ENCODE results near the gene RNU2-63P.
"Not testable (repeated sequence)": the region's sequence is repeated elsewhere in the genome, so short reads cannot be mapped to it uniquely, and the experiment has no call there.

RNU2-63P gene

GRCh38 chr2:88036182-88036581 is 19.8 kb upstream of the RNU2-63P start:
- no peak for DNase-seq (ENCODE audit: low read depth)
- no peak overlapping the region for H3K4me3 ChIP-seq (ENCODE audit: low read depth, low read length)

DNA sequence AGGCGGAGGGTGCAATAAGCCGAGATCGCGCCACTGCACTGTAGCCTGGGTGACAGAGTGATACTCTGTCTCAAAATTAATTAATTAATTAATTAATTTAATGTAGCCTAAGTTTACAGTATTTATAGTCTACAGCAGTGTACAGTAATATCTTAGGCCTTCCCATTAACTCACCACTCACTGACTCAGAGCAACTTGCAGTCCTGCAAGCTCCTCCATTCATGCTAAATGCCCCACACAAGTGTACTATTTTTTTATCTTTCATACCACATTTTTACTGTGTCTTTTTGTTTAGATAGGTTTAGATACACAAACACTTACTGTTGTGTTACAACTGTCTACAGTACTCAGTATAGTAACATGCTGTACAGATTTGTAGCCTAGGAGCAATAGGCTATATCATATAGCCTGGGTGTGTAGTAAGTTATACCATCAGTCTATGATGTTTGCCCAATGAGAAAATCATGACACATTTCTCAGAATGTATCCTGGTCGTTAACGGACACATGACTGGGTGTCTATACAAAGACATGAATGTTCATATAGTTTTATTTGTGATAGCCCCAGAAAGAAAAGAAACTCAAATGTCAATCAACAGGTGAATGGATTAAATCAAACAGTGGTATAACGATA is 15.8 kb upstream of the RNU2-63P start:
- DNase-seq (ENCODE audit: low read depth), result no peak
- no peak overlapping the region for H3K4me3 ChIP-seq (ENCODE audit: low read depth, low read length)

- DNase-seq (ENCODE audit: low read depth), result no peak
- H3K4me3 ChIP-seq (ENCODE audit: low read depth, low read length), result no peak overlapping the region
Measured at GRCh38 chr2:88028931-88029330, 12.6 kb upstream of the RNU2-63P start.

DNA sequence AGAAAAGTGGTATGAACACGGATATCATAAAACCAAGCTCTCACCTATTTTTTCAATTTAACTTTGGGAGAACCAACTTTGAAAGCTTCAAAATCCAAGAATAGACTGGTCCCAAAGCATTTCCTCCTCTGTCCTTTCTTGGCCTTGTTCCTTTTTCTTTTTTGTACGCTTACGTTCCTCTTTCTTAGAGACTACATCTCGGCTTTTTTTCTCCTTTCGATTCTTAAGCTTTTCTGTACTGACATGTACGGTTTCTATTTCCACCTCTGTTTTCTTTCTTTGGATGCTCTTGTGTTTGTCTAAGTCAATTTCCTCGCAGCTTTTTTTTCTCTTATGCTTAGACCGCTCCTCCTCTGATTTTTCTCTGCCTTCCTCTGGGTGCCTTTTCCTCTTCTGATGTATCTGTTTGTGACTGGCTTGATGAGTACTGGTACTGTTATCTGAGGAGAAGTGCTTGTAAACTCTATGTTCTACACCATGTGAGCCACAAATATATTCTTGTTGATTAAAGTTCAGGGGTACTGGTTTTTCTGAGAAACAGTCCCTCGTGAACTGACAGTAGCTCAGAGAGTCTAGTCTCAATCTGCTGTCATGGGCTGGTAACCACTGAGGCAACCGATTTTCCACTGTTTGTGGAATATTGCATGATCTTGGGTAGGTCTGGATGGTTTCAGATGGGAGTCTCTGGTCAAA is 11.5 kb upstream of the RNU2-63P start:
- no peak overlapping the region for H3K4me3 ChIP-seq (ENCODE audit: low read depth, low read length)
- DNase-seq (ENCODE audit: low read depth), result no peak

DNA sequence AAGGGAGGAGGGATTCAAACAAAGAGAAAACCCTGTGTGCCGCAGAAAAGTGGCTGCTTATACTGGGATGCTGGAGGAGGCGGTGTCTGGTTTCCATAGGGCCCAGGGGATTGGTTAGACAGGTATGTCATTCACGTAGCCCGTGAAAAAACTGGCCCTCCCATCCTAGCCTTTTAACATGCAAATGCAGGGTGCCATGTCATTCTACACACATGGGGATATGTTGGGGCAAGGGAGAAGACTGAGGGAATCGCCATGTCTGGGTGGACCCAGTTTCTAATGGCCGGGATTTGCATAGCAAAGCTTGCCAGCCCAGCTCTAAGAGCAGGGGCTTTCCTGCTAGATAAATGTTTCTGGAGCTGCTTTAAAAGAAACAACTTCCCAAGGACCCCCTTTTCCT is 8.2 kb upstream of the RNU2-63P start:
- DNase-seq (ENCODE audit: low read depth), result no peak
- H3K4me3 ChIP-seq (ENCODE audit: low read depth, low read length), result no peak overlapping the region

DNA sequence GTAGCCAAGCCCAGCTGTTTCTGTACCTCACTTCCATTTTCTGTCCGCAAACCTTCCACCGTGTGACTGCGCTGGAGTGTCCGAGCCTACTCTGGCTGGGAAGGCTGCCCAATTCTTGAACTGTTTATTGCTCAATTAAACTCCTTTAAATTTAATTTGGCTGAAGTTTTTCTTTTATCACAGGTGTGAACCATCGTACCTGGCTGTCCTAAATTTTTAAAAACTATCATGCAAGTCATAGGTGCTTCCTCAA is 6.2 kb upstream of the RNU2-63P start:
- no peak overlapping the region for H3K4me3 ChIP-seq (ENCODE audit: low read depth, low read length)
- DNase-seq (ENCODE audit: low read depth), result no peak

DNA sequence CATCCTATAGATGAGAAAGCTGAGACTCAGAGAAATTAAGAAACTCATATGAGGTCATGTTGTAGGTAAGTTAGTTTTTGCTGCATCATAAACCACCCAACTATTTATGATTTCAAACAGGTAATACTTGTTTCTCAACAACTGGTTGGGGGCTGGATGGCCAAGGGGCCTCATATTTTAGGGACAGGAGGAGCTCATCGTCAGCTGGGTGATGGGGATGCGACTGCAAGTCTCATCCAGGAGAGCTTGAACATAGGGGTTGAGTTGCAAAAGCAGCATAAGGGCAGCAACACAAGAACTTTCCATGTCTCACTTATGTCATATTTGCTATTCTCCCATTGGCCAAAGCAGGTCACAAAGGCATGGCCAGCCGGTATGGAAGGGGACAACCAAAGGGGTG is 3.6 kb upstream of the RNU2-63P start:
- DNase-seq (ENCODE audit: low read depth), result no peak

DNA sequence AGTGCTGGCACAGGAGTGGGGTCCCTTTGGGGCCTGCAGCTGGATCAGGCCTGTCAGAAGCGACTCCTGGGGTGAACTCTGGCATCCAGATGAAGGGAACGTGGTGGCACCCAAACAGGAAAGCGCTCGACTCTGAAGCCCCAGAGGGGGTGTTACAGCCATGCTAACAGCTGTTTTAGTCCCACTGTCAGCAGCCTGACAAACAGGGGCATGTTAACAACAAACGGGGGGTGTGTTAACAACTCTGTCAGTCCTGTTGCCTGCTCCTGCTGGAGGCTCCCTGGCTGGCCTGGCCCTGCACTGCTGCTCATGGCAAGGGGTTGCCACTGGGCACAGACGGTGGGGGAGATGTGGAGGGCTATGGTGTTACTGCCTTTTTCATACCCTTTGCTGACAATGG is 2.6 kb upstream of the RNU2-63P start:
- DNase-seq (ENCODE audit: low read depth), result no peak
- no peak overlapping the region for H3K4me3 ChIP-seq (ENCODE audit: low read depth, low read length)

More for the DNA sequence above, 3.6 kb upstream of the RNU2-63P start:
- no peak overlapping the region for H3K4me3 ChIP-seq (ENCODE audit: low read depth, low read length)

GRCh38 chr2:88018077-88018805 is 1.9 kb upstream of the RNU2-63P start:
- not testable (repeated sequence) for DNase-seq (ENCODE audit: low read depth); H3K4me3 ChIP-seq (ENCODE audit: low read depth, low read length)

DNA sequence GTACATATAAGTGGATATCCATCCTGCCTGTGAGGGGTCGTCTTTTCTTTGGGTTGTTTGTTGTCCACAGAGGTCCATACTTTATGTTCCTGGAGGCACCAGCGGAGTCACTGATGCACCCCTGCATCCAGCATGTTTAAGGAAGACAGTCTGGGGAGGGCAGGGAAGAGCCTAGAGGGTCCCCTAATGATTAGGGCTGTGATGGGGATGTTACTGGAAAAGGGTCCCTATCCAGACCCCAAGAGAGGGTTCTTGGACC is 1.4 kb upstream of the RNU2-63P start:
- not testable (repeated sequence) for H3K4me3 ChIP-seq (ENCODE audit: low read depth, low read length); DNase-seq (ENCODE audit: low read depth)

- H3K4me3 ChIP-seq (ENCODE audit: low read depth, low read length), result peak overlapping the region; percentile 73
- DNase-seq (ENCODE audit: low read depth), result no peak
Measured at GRCh38 chr2:88016960-88017779, 823 bp upstream of the RNU2-63P start.

DNA sequence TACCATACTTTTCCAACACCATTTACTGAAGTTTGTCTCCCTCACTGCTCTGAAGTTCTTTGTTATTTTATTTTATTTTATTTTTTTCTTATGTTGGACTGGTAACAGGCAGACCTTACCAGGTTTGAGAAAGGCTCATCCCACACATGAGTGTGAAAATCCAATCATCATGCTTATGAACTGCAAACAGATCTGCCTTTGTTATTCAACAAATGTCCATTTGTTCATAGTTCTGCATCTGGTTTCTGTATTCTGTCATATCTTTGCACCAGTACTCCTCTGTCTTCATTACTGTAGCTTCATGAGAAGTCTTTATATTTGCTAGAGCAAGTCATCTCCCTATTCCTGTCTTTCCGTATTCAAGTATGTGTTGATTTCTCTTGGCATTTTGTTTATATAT is 5.3 kb downstream of the RNU2-63P start:
- DNase-seq (ENCODE audit: low read depth), result no peak
- H3K4me3 ChIP-seq (ENCODE audit: low read depth, low read length), result no peak overlapping the region

DNA sequence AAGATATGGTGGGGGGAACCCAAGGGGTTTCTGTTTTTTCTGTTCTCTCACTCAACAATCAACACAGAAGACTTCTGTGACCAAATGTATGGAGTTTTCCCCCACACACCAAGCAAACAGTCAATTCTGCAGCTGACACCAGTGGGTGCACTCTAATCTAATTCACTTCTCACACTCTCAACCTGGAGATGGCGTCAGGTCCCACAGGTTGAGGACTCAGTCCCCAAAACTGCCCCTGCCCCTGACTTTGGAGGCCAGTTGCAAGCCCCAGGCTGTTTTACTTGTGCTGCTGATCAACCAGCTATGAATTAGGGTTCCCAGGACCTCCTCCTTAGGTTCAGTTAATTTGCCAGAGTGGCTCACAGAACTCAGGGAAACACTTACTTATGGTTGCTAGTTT is 6.2 kb downstream of the RNU2-63P start:
- no peak for DNase-seq (ENCODE audit: low read depth)
- H3K4me3 ChIP-seq (ENCODE audit: low read depth, low read length), result no peak overlapping the region

DNA sequence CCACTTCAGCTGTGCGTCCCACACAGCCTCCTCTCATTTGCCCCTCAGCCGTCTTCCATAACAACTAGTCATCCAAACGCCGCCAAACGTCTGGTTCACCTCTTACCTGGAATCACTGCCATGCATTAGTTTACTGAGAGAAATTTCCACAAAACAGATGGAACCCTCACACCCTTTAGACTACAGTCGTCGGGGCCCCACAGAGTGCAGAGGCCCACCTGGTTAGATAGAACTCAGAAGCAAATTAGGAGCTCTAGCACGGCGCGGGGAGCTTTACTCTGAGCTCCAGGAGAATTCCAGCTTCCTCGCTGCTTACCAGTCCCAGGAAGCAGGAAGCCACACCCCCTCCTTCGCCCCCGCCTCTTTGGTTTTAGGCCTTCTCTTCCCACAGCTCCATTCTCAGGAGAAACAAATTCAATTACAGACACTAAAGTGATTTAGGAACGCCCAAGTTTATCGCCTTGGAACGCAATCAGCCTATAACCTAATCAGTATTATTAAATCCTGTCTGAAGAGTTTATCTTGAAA is 9.4 kb downstream of the RNU2-63P start:
- no peak for DNase-seq (ENCODE audit: low read depth)
- H3K4me3 ChIP-seq (ENCODE audit: low read depth, low read length), result no peak overlapping the region

DNA sequence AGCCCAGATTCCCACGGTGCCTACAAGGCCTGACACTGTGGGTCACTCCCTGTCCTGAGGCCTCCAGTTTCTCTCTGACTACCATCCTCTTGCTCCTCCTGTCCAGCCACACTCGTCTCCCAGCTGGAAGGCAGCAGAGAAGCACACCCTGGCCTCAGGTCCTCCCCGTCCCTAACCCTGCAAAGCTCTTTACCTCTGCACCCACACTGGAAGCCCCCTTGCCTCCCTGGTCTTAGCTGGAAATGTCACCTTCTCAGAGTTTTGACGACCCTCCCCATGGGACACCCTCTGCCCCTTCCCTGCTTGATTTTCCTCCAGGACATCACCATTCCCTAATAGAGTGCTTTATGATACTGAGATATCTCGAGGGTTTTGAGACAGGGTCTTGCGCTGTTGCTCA is 10.6 kb downstream of the RNU2-63P start:
- H3K4me3 ChIP-seq (ENCODE audit: low read depth, low read length), result no peak overlapping the region
- no peak for DNase-seq (ENCODE audit: low read depth)

DNA sequence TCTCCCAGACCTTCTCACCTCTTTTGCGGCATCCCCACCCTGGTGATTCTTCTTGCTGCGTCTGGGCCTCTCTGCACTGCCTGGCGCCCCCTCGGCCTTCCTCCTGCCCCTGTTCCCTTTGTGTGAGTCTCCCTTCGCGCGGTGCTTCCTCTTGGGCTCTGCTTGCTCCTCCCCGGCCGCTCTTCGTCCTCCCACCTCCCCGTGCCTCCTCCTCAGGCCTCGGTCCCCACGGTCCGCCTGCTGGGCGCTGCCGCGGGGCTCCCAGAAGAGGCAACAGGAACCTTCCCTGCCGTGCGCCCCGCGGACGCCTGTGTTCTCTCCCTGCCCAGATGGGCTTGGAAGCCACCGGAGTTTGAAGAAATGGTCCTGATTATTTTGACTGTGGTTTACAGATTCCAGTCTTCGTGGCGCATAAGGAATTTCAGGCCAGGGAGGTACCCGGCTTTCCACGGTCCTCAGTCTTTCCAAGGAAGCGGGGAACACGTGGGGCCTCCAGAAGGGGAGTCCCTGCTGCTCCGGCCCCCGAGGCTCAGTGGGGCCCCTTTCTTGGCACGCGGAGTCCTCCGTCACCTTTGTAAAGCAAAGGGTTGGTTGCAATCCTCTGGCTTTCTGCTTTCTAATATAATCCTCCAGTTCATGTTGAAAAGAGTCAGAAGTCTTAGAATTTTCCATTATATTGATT is 13.1 kb downstream of the RNU2-63P start:
- no peak for DNase-seq (ENCODE audit: low read depth)
- H3K4me3 ChIP-seq (ENCODE audit: low read depth, low read length), result peak overlapping the region; percentile 7

- H3K4me3 ChIP-seq (ENCODE audit: low read depth, low read length), result no peak overlapping the region
- DNase-seq (ENCODE audit: low read depth), result no peak
Measured at GRCh38 chr2:88002359-88002707, 14.0 kb downstream of the RNU2-63P start.

DNA sequence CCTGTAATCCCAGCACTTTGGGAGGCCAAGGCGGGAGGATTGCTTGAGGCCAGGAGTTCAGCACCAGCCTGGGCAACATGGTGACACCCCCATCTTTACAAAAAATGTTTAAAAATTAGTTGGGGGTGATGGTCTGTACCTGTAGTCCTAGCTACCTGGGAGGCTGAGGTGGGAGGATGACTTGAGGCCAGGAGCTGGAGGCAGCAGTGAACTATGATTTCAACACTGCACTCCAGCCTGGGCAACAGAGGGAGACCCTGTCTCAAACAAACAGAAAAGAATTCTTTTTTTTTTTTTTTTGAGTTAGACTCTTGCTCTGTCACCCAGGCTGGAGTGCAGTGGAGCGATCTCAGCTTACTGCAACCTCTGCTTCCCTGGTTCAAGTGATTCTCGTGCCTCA is 15.9 kb downstream of the RNU2-63P start:
- not testable (repeated sequence) for DNase-seq (ENCODE audit: low read depth)

GRCh38 chr2:87996570-87996969 is 19.8 kb downstream of the RNU2-63P start:
- H3K4me3 ChIP-seq (ENCODE audit: low read depth, low read length), result no peak overlapping the region
- no peak for DNase-seq (ENCODE audit: low read depth)

More for the DNA sequence above, 15.9 kb downstream of the RNU2-63P start:
- not testable (repeated sequence) for H3K4me3 ChIP-seq (ENCODE audit: low read depth, low read length)

- DNase-seq (ENCODE audit: low read depth), result no peak
Measured at GRCh38 chr2:87995756-87996155, 20.6 kb downstream of the RNU2-63P start.

More at GRCh38 chr2:87995756-87996155, 20.6 kb downstream of the RNU2-63P start:
- no peak overlapping the region for H3K4me3 ChIP-seq (ENCODE audit: low read depth, low read length)
